DND-41 (cell line): Measurements from ENCODE around the gene HLCS.

ENCODE experiments used
- CTCF ChIP-seq: IDR thresholded peaks from 2 replicates; pipeline ENCODE4 v1.5.1; 2012; ENCODE audit warnings: borderline replicate concordance, low read length, moderate library complexity, mild to moderate bottlenecking; ENCODE audit not compliant: poor library complexity, severe bottlenecking; ENCODE audit errors: extremely low read depth
- EZH2 ChIP-seq: IDR thresholded peaks from 3 replicates; pipeline ENCODE4 v1.6.1; 2012; ENCODE audit warnings: borderline replicate concordance, low read depth, mild to moderate bottlenecking, moderate library complexity, low read length, inconsistent platforms; ENCODE audit not compliant: severe bottlenecking

DNA sequence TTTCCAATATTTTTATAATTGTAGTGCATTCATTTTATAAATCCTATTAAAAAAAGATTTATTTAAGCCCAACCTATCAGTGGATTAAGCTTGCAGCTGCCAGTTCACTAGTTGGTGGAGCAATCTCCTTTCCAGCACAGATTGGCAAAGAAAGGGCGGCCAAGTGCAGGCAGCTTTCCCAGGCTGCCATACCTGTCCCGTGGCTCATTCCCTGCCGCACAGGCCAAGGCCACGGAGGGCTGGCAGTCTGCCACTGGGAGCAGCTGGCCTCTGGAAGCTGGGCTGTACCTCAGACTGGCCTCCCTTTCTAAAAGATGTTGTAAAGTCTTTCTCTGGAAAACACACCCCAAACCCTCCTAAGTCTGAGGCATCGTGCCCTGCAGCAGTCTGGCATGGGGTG is 193.4 kb downstream of the HLCS start:
- TF ChIP-seq CTCF, result no peak
- TF ChIP-seq EZH2, result no peak
